Sigmoid colon (tissue), 4 donors: Measurements from ENCODE around the gene ZBTB4.

ENCODE experiments used
- EP300 ChIP-seq, 4 donors: sonication (generic); formaldehyde crosslinking; IDR thresholded peaks; one replicate each; pipeline ENCODE4 v1.6.1; 2017; ENCODE audit warnings: antibody characterized with exemption in 4 of 4
- POLR2A ChIP-seq, 2 donors: fragments of 450-650 bp; IDR thresholded peaks; one replicate each; pipeline ENCODE4 v1.6.1; 2016; ENCODE audit warnings: antibody characterized with exemption in 2 of 2, mild to moderate bottlenecking in 2 of 2, moderate library complexity in 2 of 2
- POLR2AphosphoS5 ChIP-seq, 4 donors: sonication (generic); formaldehyde crosslinking; IDR thresholded peaks; one replicate each; pipeline ENCODE4 v1.6.1; 2017; ENCODE audit warnings: antibody characterized with exemption in 4 of 4
- TF ChIP-seq, protein P1 (sequence below), 4 experiments: fragments of 450-650 bp in 3 of 4; fragments of 200-600 bp in 1 of 4; IDR thresholded peaks; one replicate each; pipeline ENCODE4 v1.5.1; 2016 to 2019; ENCODE audit warnings: antibody characterized with exemption in 4 of 4, mild to moderate bottlenecking in 3 of 4, moderate library complexity in 2 of 4

GRCh38 chr17:7508145-7508544 is 28.7 kb upstream of the ZBTB4 start:
- TF ChIP-seq, protein P1, sequence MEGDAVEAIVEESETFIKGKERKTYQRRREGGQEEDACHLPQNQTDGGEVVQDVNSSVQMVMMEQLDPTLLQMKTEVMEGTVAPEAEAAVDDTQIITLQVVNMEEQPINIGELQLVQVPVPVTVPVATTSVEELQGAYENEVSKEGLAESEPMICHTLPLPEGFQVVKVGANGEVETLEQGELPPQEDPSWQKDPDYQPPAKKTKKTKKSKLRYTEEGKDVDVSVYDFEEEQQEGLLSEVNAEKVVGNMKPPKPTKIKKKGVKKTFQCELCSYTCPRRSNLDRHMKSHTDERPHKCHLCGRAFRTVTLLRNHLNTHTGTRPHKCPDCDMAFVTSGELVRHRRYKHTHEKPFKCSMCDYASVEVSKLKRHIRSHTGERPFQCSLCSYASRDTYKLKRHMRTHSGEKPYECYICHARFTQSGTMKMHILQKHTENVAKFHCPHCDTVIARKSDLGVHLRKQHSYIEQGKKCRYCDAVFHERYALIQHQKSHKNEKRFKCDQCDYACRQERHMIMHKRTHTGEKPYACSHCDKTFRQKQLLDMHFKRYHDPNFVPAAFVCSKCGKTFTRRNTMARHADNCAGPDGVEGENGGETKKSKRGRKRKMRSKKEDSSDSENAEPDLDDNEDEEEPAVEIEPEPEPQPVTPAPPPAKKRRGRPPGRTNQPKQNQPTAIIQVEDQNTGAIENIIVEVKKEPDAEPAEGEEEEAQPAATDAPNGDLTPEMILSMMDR (IDR thresholded peaks at IDR 0.05): no peak
- TF ChIP-seq EP300 (IDR thresholded peaks at IDR 0.05): no peak
- TF ChIP-seq POLR2AphosphoS5 (IDR thresholded peaks at IDR 0.05): no peak
- no peak for TF ChIP-seq POLR2A (IDR thresholded peaks at IDR 0.05)
